ENCODE results near the gene SRRM5. TPM values are rescaled to one million over a fixed set of nuclear protein-coding genes. Genes with fewer than 3 reads are reported as not detected.

SRRM5 gene, protein sequence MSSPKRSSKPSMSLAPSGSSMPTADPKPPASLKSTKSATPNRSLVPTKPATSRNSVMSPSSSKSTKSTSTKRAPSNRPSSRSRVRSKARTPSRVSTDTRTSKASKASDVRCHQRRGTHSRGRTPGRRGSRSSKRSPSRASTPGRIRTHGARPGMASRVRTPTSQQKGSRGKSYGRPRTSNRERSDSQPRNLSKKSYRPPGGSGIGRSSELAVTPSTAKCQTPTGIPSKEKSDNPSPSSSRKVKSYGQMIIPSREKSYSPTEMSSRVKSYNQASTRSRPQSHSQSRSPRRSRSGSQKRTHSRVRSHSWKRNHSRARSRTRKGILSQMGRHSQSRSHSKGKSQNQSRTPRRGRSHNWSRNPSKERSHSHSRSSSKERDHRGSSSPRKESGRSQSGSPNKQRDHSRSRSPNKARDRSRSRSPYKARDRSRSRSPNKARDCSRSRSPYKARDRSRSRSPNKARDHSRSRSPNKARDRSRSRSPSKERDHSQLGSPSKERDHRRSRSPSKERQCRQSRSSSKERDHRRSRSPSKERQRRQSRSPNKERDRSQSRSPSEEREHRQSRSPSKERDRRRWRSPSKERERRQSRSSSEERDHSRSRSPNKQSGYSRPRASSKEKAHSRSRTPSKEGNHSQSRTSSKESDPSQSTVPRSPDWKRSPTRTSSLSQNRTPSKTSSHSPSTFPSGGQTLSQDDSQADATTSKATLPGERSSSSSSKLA
- total RNA-seq = under 1 TPM; 0.24 to 0.75 (median 0.50) TPM
- 0.59 TPM for total RNA-seq (2013)

DNA sequence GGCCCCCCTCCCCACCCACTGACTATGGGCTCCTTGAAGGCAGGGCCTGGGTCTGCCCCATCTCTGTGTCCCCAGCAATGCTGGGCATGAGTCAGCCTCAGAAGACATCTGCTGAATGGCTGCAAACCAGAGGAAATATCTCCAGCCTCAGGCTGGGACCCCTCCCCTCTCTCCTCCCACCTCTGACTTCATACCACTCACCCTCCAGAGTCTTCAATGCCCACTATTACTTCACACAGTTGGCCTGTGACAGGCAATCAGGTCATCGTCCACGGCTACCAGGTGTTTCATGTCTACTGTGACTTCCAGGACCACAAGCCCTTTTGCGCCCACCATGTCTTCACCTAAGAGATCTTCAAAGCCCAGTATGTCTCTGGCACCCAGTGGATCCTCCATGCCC lies at the start of gene SRRM5:
TSS of gene SRRM5 (plus strand) at position 301 of the 400 bp plus-strand sequence. CDS start at position 335, 34 bp downstream.
- Histone ChIP-seq H3K27ac (ENCODE audit: low read length) (no peak within 1 kb of the TSS), H3K36me3 (ENCODE audit: control insufficient read depth, insufficient read depth, low read length) (peaks cover 18% of the 10 kb centered on the region), H3K4me1 (ENCODE audit: control insufficient read depth, insufficient read depth, low read length) (no peaks in the 10 kb centered on the region), H3K4me3 (ENCODE audit: low read length) (no peak within 1 kb of the TSS), H3K9me3 (ENCODE audit: control insufficient read depth, insufficient read depth, low read length) (no peaks in the 10 kb centered on the region), H3K27me3 (ENCODE audit: control insufficient read depth, insufficient read depth, low read length) (no peaks in the 10 kb centered on the region)
- H3K36me3 Mint-ChIP-seq = no peaks in the 10 kb centered on the region
- intact Hi-C loops (cut with micrococcal nuclease) = no loop called here
- no peaks in the 10 kb centered on the region for H3K27me3 Mint-ChIP-seq (ENCODE audit: low read depth in 2 of 2)
- no peak within 1 kb of the TSS for H3K4me3 Mint-ChIP-seq
- H3K4me1 Mint-ChIP-seq = peaks cover 24 to 73% of the 10 kb centered on the region in 2 donors
- no peak for ATAC-seq
- 98% methylated on average over 3 of the region's 3 CpGs for WGBS (ENCODE audit: insufficient coverage)
- H3K9me3 Mint-ChIP-seq = no peaks in the 10 kb centered on the region
- no peak for DNase-seq
- peak within 1 kb of the TSS in 1 of 2 donors; percentile 52 for H3K27ac Mint-ChIP-seq
- TF ChIP-seq, protein P1, sequence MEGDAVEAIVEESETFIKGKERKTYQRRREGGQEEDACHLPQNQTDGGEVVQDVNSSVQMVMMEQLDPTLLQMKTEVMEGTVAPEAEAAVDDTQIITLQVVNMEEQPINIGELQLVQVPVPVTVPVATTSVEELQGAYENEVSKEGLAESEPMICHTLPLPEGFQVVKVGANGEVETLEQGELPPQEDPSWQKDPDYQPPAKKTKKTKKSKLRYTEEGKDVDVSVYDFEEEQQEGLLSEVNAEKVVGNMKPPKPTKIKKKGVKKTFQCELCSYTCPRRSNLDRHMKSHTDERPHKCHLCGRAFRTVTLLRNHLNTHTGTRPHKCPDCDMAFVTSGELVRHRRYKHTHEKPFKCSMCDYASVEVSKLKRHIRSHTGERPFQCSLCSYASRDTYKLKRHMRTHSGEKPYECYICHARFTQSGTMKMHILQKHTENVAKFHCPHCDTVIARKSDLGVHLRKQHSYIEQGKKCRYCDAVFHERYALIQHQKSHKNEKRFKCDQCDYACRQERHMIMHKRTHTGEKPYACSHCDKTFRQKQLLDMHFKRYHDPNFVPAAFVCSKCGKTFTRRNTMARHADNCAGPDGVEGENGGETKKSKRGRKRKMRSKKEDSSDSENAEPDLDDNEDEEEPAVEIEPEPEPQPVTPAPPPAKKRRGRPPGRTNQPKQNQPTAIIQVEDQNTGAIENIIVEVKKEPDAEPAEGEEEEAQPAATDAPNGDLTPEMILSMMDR (IDR thresholded peaks at IDR 0.05) = no peak

DNA sequence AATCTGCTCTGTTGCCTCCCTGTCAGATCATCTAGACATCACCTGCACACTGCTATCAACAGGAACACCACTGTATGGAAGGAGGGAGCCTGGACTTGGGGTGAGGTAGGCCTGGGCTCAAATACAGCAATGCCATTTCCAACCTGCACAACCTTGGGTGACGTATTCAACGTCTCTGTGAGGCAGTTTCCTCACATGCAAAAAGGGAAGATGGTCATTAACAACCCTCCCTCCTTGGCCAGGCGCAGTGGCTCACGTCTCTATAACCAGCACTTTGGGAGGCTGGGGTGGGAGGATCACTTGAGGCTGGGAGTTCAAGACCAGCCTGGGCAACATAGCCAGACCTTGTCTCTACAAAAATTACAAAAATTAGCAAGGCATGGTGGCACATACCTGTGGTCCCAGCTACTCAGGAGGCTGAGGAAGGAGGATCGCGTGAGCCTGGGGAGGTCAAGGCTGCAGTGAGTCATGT lies 49.6 kb upstream of the SRRM5 start:
- ATAC-seq (no peak), DNase-seq (no peak)
- WGBS (ENCODE audit: insufficient coverage) = 22% methylated on average over 4 of the region's 6 CpGs
- Mint-ChIP-seq H3K4me3 (peak overlapping the region; percentile 83), H3K4me1 (peaks cover 50 to 54% of the 10 kb centered on the region in 2 donors), H3K36me3 (no peaks in the 10 kb centered on the region), H3K27ac (peak overlapping the region; percentile 89 to 96), H3K27me3 (ENCODE audit: low read depth in 2 of 2) (no peaks in the 10 kb centered on the region), H3K9me3 (no peaks in the 10 kb centered on the region)
- Histone ChIP-seq H3K9me3 (ENCODE audit: control insufficient read depth, insufficient read depth, low read length) (no peaks in the 10 kb centered on the region), H3K27ac (ENCODE audit: low read length) (peak overlapping the region; percentile 96), H3K36me3 (ENCODE audit: control insufficient read depth, insufficient read depth, low read length) (peaks cover 6% of the 10 kb centered on the region), H3K4me3 (ENCODE audit: low read length) (no peak overlapping the region), H3K27me3 (ENCODE audit: control insufficient read depth, insufficient read depth, low read length) (no peaks in the 10 kb centered on the region), H3K4me1 (ENCODE audit: control insufficient read depth, insufficient read depth, low read length) (peaks cover 44% of the 10 kb centered on the region)
- intact Hi-C loops (cut with micrococcal nuclease) = loop anchor here (1.0 to 2.0 kb wide), 2 partner anchors 29 to 34 kb away; partner anchors contain the start of genes IRGQ, ZNF575 and ZNF576
- TF ChIP-seq, protein P1 (IDR thresholded peaks at IDR 0.05) = no peak

DNA sequence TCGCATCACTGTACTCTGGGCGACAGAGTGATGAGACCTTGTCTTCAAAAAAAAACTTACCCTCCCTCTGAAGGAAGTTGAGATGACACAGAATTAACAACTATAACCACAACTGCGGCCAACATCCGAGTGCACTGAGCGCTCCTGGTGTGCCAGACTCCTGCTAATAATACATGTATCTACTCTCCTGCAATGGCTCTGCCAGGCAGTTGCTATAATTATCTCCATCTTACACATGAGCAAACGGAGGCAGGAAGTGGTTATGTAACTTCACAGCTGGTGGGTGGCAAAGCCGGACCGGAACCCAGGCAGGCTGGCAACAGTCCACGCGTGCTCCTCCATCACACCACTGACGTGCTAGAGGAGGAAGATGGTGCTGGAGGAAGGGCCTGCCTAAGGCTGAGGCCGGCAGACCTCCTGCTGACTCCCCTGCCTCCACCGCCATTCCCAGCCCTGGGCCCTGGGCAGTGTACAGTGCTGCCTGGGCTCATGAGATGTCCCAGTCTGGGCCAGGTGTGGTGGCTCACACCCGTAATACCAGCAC lies 49.1 kb upstream of the SRRM5 start:
- TF ChIP-seq, protein P1 (IDR thresholded peaks at IDR 0.05) = no peak
- Mint-ChIP-seq H3K36me3 (no peaks in the 10 kb centered on the region), H3K9me3 (no peaks in the 10 kb centered on the region), H3K27ac (peak overlapping the region; percentile 89 to 96), H3K27me3 (ENCODE audit: low read depth in 2 of 2) (no peaks in the 10 kb centered on the region), H3K4me3 (peak overlapping the region; percentile 83), H3K4me1 (peaks cover 50 to 54% of the 10 kb centered on the region in 2 donors)
- Histone ChIP-seq H3K27ac (ENCODE audit: low read length) (peak overlapping the region; percentile 96), H3K4me1 (ENCODE audit: control insufficient read depth, insufficient read depth, low read length) (peaks cover 44% of the 10 kb centered on the region), H3K27me3 (ENCODE audit: control insufficient read depth, insufficient read depth, low read length) (no peaks in the 10 kb centered on the region), H3K4me3 (ENCODE audit: low read length) (no peak overlapping the region), H3K9me3 (ENCODE audit: control insufficient read depth, insufficient read depth, low read length) (no peaks in the 10 kb centered on the region), H3K36me3 (ENCODE audit: control insufficient read depth, insufficient read depth, low read length) (peaks cover 6% of the 10 kb centered on the region)
- intact Hi-C loops (cut with micrococcal nuclease) = loop anchor here (1.0 to 2.0 kb wide), 2 partner anchors 30 to 34 kb away; partner anchors contain the start of genes IRGQ, ZNF575 and ZNF576
- peak; percentile 88 to 96 (median 92) for ATAC-seq
- peak; percentile 81 to 93 for DNase-seq
- 1% methylated on average over 14 of the region's 14 CpGs for WGBS (ENCODE audit: insufficient coverage)
